Measurements from ENCODE around the gene AMMECR1. TPM values are rescaled to one million over a fixed set of nuclear protein-coding genes. Genes with fewer than 3 reads are reported as not detected.

AMMECR1 gene
- total and polyA plus RNA-seq, 2 of the 8 experiments (the other 6 are each of a cell fraction or from before 2014, with no cell fraction given): 10.2 to 21.2 TPM

GRCh38 chrX:110162867-110163266 lies 155.0 kb downstream of the AMMECR1 start:
- H2BK5ac ChIP-seq (ENCODE audit: low read depth, low read length): no peak overlapping the region
- no peaks in the 10 kb centered on the region for H3K9me3 ChIP-seq (ENCODE audit: insufficient read depth in 2 of 2, low read depth in 1 of 2, low read length in 1 of 2)
- H2BK20ac ChIP-seq (ENCODE audit: low read length): no peak overlapping the region
- no peak overlapping the region for H3K9ac ChIP-seq (replicated peaks in 1 of 4; ENCODE audit: extremely low read depth in 1 of 4, low read depth in 3 of 4, low read length in 3 of 4)
- peaks cover 0 to 2% of the 10 kb centered on the region in 2 experiments for H4K20me1 ChIP-seq (replicated peaks in 1 of 2; ENCODE audit: control insufficient read depth in 1 of 2, insufficient read depth in 2 of 2, low read length in 2 of 2)
- no peak overlapping the region for H2BK12ac ChIP-seq (ENCODE audit: low read depth, low read length)
- FAIRE-seq (no peak), DNase-seq (ENCODE audit: low read depth in 1 of 2, low spot score in 2 of 2) (no peak)
- no peak overlapping the region for H3K4me2 ChIP-seq (ENCODE audit: insufficient read depth in 1 of 2, low read depth in 2 of 2, low read length in 2 of 2)
- no peaks in the 10 kb centered on the region for H3K79me1 ChIP-seq (ENCODE audit: low read depth, low read length)
- H2AFZ ChIP-seq (ENCODE audit: low read length): no peak overlapping the region
- ChIA-PET CTCF (ENCODE audit: partially characterized antibody) (interaction anchor here (1.0 to 34.1 kb wide), 3 partner anchors 13 to 248 kb away, joined by 3 to 742 read pairs (median 68); no protein-coding TSS in a partner anchor), POLR2A (ENCODE audit: partially characterized antibody) (no interaction called here)
- H3K4me1 ChIP-seq (replicated peaks in 1 of 4; ENCODE audit: control insufficient read depth in 3 of 4, insufficient read depth in 4 of 4, low read length in 3 of 4): peaks cover 0 to 6% (median under 1%) of the 10 kb centered on the region in 4 experiments; a peak in 3 of 7 replicates
- H3K4ac ChIP-seq (replicated peaks; ENCODE audit: insufficient read length, low read depth, low read length): no peak overlapping the region
- H3K36me3 ChIP-seq (ENCODE audit: control insufficient read depth in 2 of 4, insufficient read depth in 4 of 4, low read length in 3 of 4): no peaks in the 10 kb centered on the region
- no peak overlapping the region for H2BK120ac ChIP-seq (replicated peaks; ENCODE audit: low read depth, low read length)
- H3K27me3 ChIP-seq (replicated peaks in 1 of 4; ENCODE audit: control insufficient read depth in 3 of 4, extremely low read depth in 1 of 4, insufficient read depth in 3 of 4, low read length in 3 of 4): no peaks in the 10 kb centered on the region
- H3K23ac ChIP-seq (ENCODE audit: insufficient read length): no peak overlapping the region
- H4K8ac ChIP-seq (ENCODE audit: extremely low read depth, insufficient read depth, low read length): no peak overlapping the region
- H3K79me2 ChIP-seq (ENCODE audit: control insufficient read depth in 1 of 2, insufficient read depth in 2 of 2, low read length in 2 of 2): no peaks in the 10 kb centered on the region
- no peak overlapping the region for H2AK5ac ChIP-seq (ENCODE audit: low read depth, low read length)
- no peak overlapping the region for H2BK15ac ChIP-seq (ENCODE audit: low read length)
- H3K56ac ChIP-seq (replicated peaks; ENCODE audit: insufficient read length, low read depth, low read length): no peak overlapping the region
- no peak overlapping the region for H3K14ac ChIP-seq (ENCODE audit: insufficient read length)
- H3K23me2 ChIP-seq (ENCODE audit: low read depth, low read length): no peaks in the 10 kb centered on the region
- WGBS, 2 experiments (ENCODE audit: extremely low coverage in 1 of 2, insufficient coverage in 1 of 2, insufficient read length in 1 of 2, insufficient replicate concordance in 2 of 2, low coverage in 1 of 2, low lambda C conversion rate in 2 of 2, missing lambda C conversion rate in 1 of 2): 88% methylated on average over 1 of the region's 1 CpG; no CpG with 5 or more reads in 1 of the 2 experiments
- no peak overlapping the region for H3K18ac ChIP-seq (ENCODE audit: extremely low read depth, low read length)
- H4K91ac ChIP-seq (replicated peaks; ENCODE audit: insufficient read length, low read length): no peak overlapping the region
- no peak overlapping the region for H3K4me3 ChIP-seq (ENCODE audit: extremely low read depth in 1 of 4, insufficient read depth in 2 of 4, low read depth in 3 of 4, low read length in 4 of 4)
- H4K5ac ChIP-seq (ENCODE audit: insufficient read length, low read depth, low read length): no peak overlapping the region
- H3K27ac ChIP-seq (ENCODE audit: low read depth, low read length): no peak overlapping the region
- no peak for TF ChIP-seq TAF1 (IDR thresholded peaks at IDR 0.05; ENCODE audit: low read depth, low read length)
- no peak for TF ChIP-seq CBX8 (IDR thresholded peaks at IDR 0.05; ENCODE audit: borderline replicate concordance, low read depth, low read length)
- no peak for TF ChIP-seq SAP30 (IDR thresholded peaks at IDR 0.05; ENCODE audit: insufficient read depth, insufficient replicate concordance, low read length)
- TF ChIP-seq BACH1 (IDR thresholded peaks at IDR 0.05; ENCODE audit: low read length): no peak
- no peak for TF ChIP-seq HDAC2 (IDR thresholded peaks at IDR 0.05; ENCODE audit: borderline replicate concordance in 1 of 2, low read depth in 2 of 2, low read length in 2 of 2)
- no peak for TF ChIP-seq NRF1 (IDR thresholded peaks at IDR 0.05; ENCODE audit: low read depth, low read length)
- TF ChIP-seq GTF2F1 (IDR thresholded peaks at IDR 0.05; ENCODE audit: borderline replicate concordance, low read depth, low read length): no peak
- no peak for TF ChIP-seq CHD1 (IDR thresholded peaks at IDR 0.05; ENCODE audit: low read depth, low read length)
- TF ChIP-seq JUND (IDR thresholded peaks at IDR 0.05; ENCODE audit: low read length): no peak
- no peak for TF ChIP-seq BRCA1 (IDR thresholded peaks at IDR 0.05; ENCODE audit: low read depth, low read length)
- no peak for TF ChIP-seq POU5F1 (IDR thresholded peaks at IDR 0.05; ENCODE audit: low read depth, low read length)
- TF ChIP-seq CTCF (IDR thresholded peaks at IDR 0.05; ENCODE audit: control extremely low read depth in 1 of 3, insufficient read depth in 1 of 3, low read depth in 1 of 3, low read length in 3 of 3): no peak
